Stimulated activated CD8-positive, alpha-beta memory T cell treated with anti-CD3 and anti-CD28 coated beads, Interleukin-2, amount 100 ng/mL, for 1 hour (primary cell): ENCODE results near the gene ADAM23.

ENCODE experiments used
- DNase-seq, 2 donors: peaks; one replicate each; pipeline ENCODE4 v3.0.0-alpha.2; 2020; ENCODE audit warnings: low read depth in 2 of 2

ADAM23 gene

DNA sequence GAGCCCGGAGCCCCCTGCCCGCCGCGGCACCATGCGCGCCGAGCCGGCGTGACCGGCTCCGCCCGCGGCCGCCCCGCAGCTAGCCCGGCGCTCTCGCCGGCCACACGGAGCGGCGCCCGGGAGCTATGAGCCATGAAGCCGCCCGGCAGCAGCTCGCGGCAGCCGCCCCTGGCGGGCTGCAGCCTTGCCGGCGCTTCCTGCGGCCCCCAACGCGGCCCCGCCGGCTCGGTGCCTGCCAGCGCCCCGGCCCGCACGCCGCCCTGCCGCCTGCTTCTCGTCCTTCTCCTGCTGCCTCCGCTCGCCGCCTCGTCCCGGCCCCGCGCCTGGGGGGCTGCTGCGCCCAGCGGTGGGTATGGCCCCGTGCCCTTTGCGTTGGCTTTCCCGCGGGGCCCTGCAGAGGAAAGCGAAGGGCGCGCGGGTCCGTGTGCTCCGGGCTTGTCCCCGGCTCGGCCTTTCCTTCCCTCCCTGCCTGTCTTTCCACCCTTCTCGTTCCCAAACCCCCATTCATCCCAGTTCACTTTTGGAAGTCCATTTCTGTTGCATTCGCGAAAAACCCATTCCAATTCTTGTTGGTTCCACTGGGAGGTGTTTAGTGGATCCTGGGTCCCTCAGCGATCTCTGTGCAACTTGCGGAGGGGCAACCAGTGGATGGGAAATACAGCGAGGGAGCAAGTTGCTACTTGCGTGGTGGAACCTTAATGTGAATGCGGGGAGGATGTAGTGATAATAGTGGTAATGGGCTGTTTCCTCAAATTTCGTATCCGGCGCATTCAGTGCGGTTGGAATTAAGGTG, 599 bp downstream of the ADAM23 start:
- DNase-seq, result no peak

GRCh38 chr2:206445948-206446347, 2.6 kb downstream of the ADAM23 start:
- no peak for DNase-seq

DNA sequence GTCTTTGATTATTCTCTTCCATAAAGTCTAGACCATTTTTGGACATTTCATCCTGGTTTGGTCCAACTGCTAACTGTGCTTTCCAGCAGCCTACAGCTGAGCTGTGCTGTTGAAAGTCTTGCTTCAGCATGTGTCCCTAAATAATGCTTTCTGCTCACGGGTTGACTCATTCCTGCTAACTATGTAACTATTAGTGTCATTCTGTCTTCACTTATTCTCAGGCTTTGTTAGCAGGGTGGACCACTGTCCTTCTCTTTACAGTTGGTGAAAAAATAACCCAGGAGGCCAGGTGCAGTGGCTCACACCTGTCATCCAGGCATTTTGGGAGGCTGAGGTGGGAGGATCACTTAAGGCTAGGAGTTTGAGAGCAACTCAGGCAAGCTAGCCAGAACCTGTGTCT, 8.9 kb downstream of the ADAM23 start:
- no peak for DNase-seq

DNA sequence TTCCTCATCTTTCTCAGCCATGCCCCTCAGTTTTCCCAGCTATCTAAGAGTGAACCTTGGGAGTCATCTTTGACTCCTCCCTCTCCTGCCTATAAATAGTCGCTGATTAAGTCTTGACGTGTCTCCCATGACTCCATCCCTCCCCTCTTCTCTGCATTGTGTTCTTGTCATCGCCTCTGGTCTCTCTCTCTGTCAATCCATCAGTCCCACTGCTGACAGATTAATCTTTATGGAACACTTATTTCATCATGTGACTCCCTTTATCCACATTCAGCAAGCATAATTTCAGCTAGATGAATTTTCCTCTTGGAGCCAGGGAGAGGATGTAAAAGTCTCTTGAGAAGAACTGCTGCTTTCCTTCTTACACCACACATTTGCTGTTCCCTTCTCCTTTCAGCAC, 9.4 kb downstream of the ADAM23 start:
- DNase-seq, result no peak

GRCh38 chr2:206456078-206456754, 12.9 kb downstream of the ADAM23 start:
- DNase-seq, result no peak

DNA sequence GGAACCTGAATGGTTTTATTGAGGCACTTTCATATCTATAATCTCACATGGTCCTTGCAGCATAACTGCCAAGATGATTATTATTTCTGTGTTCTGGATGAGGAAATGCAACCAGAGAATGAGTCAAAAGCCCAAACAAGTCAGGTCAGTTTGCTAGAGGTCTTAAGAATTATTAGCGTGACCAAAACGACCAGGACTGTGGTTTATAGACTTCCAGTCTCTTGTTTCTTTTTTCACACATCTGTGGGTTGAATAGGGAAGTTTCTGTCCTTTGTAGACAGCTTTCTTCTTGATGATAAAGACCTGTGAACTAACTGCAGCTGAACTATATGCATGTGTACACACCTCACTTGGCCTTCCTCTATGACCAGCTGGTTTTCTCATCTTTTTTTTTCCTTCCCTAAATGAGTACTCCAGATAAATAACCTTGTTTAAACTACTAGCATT, 13.9 kb downstream of the ADAM23 start:
- DNase-seq, result no peak

DNA sequence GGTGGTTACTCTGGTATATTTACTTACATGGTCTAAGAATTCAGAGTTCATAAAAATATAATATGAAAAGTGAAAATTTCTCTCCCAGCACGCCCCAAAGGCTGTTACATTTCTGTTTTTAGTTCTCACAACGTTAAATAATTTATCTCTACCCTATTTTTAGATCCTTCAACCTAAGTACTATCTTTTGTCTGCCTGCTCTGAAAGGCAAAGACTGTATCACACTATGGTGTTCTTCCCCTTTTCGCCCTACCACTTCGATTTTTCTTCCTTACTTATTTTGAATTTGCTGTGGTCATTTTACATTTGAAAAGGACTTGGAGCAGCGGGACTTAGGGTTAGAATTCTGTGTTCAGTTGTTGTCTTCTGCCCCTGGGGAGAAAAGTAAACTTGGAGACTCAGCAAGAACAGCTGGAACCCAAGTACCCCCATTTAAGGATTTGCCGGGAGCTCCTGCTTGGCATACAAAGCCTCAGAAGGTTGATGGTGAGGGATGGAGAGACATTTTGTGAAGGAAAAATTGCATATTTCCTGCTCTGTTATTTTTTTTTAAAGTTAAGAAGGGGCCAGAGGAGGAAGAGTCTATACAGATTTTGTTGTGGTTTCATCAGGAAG, 19.0 kb downstream of the ADAM23 start:
- no peak for DNase-seq

DNA sequence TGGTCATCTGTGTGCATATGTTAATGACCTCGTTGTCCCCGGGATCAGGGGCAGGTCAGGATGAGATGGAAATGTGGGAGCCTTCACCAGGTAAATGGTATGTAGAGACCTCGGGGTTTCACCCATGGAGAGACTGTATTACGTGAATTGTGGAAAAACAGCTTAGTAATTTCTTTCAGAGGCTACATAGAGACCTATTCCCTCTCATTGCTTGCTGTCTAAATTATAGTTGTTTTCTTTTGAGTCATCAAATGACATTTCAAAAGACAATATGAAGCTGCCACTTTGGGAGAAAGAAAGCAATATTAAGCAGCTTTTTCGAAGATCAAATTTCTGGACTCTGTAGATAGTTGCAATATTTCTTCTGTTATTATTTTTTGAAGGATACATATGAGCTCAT, 20.4 kb downstream of the ADAM23 start:
- DNase-seq, result no peak

GRCh38 chr2:206464597-206464996, 21.3 kb downstream of the ADAM23 start:
- DNase-seq, result no peak

DNA sequence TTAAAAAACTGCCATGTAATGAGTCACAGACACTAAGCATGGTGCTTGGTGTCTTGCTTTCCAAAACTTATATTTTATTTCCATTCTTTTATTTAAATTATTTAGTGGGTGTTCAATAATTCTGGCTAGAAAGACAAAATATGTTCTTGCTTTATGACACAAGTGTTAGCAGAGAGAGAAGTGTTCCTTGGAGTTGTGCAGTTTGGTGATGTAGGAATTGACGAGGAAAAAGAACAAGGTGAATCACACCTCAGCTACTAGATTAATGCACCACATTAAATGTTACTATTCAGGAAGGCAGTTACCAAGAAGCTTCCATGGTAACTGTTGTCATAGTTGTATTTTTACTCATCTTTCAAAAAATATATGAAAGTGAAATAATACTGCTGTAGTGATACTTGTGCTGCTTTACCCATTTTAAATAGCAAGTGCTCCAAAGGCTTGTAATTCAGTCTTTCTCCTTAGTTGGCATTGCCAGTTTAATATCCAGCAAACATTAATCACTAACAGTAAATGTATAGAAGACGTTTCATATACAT, 28.3 kb downstream of the ADAM23 start:
- DNase-seq, result no peak

DNA sequence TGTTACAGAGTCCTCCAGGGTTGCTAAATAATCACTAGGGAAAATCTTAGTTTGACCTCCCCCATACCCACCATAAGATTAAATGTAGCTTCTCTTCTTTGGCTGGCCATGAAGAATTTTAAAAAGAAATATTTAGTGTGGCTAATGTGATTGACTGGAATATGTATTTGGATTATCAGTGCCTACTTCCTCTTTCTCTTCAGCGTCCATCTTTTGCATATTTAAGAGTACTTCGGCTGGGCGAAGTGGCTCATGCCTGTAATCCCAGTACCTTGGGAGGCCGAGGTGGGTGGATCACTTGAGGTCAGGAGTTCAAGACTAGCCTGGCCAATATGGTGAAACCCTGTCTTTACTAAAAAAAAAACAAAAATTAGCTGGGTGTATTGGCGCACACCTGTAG, 28.8 kb downstream of the ADAM23 start:
- no peak for DNase-seq

DNA sequence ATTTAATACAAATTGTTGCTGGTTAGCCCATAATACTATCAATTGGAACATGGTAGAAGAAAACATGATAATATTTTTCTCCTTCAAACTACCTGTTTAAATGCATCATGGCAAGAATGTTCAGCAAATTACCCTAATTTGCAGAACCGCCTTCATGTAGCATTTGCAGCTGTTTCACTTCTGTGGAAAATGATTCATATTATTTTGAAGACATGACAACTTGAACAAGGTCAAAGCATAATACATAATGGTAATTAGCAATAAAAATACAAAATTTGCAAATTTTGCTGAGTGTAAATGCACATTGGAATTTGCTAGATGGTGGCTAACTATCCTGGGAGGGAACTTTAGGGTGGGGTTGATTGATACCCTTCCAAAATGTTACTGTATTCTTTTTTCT, 30.8 kb downstream of the ADAM23 start:
- no peak for DNase-seq

DNA sequence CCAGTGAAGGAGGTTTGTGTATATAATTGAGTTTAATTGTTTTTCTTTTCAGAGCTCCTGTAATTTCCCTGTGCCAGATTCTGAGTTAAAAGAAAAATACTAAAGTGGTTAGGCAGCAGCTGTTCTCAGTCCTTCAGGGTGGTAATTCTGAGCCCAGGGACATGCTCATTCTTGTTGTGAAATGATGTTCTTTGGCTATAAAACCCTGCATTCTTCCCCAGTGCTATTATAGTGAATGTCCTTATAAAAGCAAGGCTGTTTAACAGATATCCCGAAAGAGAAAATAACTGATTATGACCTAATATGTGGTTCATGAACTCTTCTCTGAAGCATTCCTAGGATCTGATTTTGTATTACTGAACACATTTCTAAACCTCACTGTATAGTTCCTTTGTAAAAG, 34.0 kb downstream of the ADAM23 start:
- DNase-seq, result no peak

GRCh38 chr2:206478340-206478739, 35.0 kb downstream of the ADAM23 start:
- no peak for DNase-seq

DNA sequence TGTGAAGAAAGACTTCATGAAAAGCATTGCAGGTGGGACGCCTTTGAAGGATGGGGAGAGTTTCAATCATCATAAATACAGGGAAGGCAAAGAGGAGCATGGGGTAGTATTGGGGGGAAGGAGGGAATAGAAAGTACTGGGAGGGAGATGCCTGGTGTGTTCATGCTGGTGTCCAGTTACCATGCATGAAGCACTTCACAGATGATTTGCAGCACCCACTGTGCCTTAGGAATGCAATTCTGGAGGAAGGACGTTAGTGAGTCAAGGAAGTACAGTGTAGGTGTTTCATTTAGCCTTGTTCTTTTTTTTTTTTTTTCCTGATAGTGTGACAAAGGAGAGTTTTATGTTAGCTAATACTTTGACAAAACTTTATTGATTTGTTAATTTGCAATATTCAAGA, 36.8 kb downstream of the ADAM23 start:
- DNase-seq, result no peak

GRCh38 chr2:206480620-206481019, 37.3 kb downstream of the ADAM23 start:
- no peak for DNase-seq

DNA sequence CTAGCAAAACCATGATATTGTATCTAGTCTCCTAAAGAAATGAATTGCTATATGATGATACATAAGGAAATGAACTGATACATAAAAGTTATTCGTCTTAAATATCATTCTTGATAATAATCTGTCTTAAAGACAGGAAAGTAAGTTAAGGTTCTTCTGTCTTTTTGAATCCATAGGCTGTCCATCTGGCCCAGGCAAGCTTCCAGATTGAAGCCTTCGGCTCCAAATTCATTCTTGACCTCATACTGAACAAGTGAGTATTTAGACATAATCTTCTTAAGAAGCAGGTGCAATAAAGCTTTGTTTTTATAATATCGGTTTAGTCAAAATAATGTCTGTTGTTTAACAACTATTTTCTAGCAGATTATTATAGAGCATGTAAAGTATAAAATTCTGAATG, 37.7 kb downstream of the ADAM23 start:
- no peak for DNase-seq

GRCh38 chr2:206482123-206482522, 38.8 kb downstream of the ADAM23 start:
- DNase-seq, result no peak

DNA sequence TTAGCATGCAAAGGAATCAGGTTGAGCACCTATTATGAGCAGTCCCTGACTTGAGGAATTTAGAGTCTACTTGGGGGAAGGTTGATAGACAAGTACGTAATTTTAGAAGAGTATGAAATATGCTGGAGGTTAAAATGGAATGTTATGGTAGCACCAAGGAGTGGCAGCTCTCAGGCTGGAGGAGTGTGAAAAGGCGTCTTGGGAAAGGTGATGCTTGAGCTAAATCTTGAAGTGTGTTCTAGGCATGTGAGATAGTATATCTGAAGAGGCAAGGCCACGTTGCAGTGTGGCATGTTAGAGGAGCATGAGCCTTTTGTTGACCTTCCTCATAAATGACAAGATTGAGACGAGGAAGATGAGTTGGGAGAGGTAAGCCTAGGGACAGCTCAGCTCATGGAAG, 39.3 kb downstream of the ADAM23 start:
- DNase-seq, result no peak

DNA sequence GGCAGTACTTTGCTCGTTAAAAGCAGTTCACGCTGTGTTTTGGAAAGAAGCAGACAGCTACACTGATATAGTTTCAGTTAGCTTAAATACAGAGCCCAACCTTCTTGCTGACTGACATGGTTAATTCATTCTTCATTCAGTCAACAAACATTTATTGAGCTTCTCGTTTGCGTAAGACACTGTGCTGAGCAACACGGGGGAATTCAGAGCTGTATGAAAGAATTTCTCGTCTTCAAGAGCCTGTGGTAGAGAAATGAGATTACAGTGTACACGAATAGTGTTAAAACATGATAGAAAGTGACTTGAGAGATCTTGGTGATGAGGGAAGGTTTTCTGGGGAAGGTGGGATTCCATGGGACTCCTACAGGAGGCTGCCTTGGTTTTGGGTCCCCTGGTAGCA, 44.7 kb downstream of the ADAM23 start:
- no peak for DNase-seq

GRCh38 chr2:206488623-206489022, 45.3 kb downstream of the ADAM23 start:
- DNase-seq, result no peak

- DNase-seq, result no peak
Observed at GRCh38 chr2:206494061-206494460, 50.7 kb downstream of the ADAM23 start.

DNA sequence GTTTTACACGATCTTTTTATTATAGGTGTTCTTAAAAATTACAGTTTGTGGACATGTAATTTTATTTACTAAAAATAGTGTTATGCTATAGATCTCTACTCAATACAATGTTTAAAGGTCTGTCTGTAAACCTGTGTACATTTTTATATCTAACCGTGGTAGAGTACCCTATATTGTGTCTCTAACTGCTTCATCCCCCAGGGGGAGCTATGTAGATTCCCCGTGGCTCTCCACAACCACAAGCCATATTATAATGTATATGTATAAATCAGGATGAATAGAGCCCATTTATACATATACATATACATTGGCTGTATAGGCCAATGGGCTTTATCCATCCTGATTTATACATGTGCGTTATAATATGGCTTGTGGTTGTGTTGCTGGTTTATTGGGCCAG, 59.4 kb downstream of the ADAM23 start:
- no peak for DNase-seq
